SK-N-SH (cell line): ENCODE results near the gene NR6A1. TPM values are rescaled to one million over a fixed set of nuclear protein-coding genes. Genes with fewer than 3 reads are reported as not detected.

Source experiments
- CTCF ChIA-PET: fragments of 300-600, 350-600 bp; formaldehyde crosslinking; extraction: SDS; loops from one replicate; lab custom pipeline; 2021; lab: Yijun Ruan, JAX
- POLR2A ChIA-PET: fragments of 350-600 bp; sonication (Branson Sonifier 250); formaldehyde crosslinking; extraction: SDS; loops from one replicate; lab custom pipeline; 2020; ENCODE audit warnings: antibody characterized with exemption, inconsistent platforms; lab: Yijun Ruan, JAX
- DNase-seq: peaks from one replicate; pipeline ENCODE4 v3.0.0; 2012
- H2AFZ ChIP-seq: fragments of 200-600 bp; sonication (generic); 2 replicates; pipeline ENCODE4 v1.8.1; 2016; ENCODE audit warnings: antibody characterized with exemption, mild to moderate bottlenecking, low read depth
- H3F3A ChIP-seq: fragments of 200-600 bp; sonication (generic); replicated peaks from 2 replicates; pipeline ENCODE3; 2016; ENCODE audit warnings: antibody characterized with exemption, mild to moderate bottlenecking; ENCODE audit not compliant: insufficient read depth
- H3K27ac ChIP-seq, 2 experiments: fragments of 200-500 bp in 1 of 2; fragments of 200-600 bp in 1 of 2; sonication (Bioruptor generic) in 1 of 2; sonication (generic), shearing (Covaris generic) in 1 of 2; 2 replicates each; pipeline versions ENCODE4 v1.5.1 to v1.6.1; 2014 to 2016; ENCODE audit warnings: low read depth in 2 of 2, inconsistent platforms in 1 of 2, low read length in 1 of 2, mild to moderate bottlenecking in 1 of 2, mixed read lengths in 1 of 2
- H3K27me3 ChIP-seq: fragments of 200-600 bp; sonication (generic), shearing (Covaris generic); 2 replicates; pipeline ENCODE4 v1.6.1; 2016; ENCODE audit warnings: mixed run types; ENCODE audit not compliant: insufficient read depth
- H3K36me3 ChIP-seq, 2 experiments: fragments of 200-500 bp in 1 of 2; fragments of 200-600 bp in 1 of 2; sonication (Bioruptor generic) in 1 of 2; sonication (generic) in 1 of 2; replicated peaks in 1 of 2; 2 replicates each; pipeline versions ENCODE3 to v1.5.1; 2014 to 2016; ENCODE audit warnings: low read length in 1 of 2, mild to moderate bottlenecking in 1 of 2; ENCODE audit not compliant: insufficient read depth in 2 of 2, control insufficient read depth in 1 of 2
- H3K4me1 ChIP-seq, 2 experiments: fragments of 200-500 bp in 1 of 2; fragments of 200-600 bp in 1 of 2; sonication (Bioruptor generic) in 1 of 2; sonication (generic), shearing (Covaris generic) in 1 of 2; 2 replicates each; pipeline versions ENCODE4 v1.5.1 to v1.6.1; 2014 to 2016; ENCODE audit warnings: low read depth in 1 of 2, low read length in 1 of 2, mixed run types in 1 of 2; ENCODE audit not compliant: insufficient read depth in 2 of 2, control insufficient read depth in 1 of 2
- H3K4me2 ChIP-seq: fragments of 200-600 bp; sonication (generic), shearing (Covaris generic); 2 replicates; pipeline ENCODE4 v1.6.1; 2017; ENCODE audit warnings: mixed run types
- H3K4me3 ChIP-seq, 2 experiments: fragments of 200-500 bp in 1 of 2; fragments of 200-600 bp in 1 of 2; sonication (Bioruptor generic) in 1 of 2; sonication (generic), shearing (Covaris generic) in 1 of 2; 2 replicates each; pipeline versions ENCODE4 v1.5.1 to v1.8.1; 2014 to 2016; ENCODE audit warnings: low read depth in 2 of 2, inconsistent platforms in 1 of 2, low read length in 1 of 2, mild to moderate bottlenecking in 1 of 2, mixed read lengths in 1 of 2, moderate library complexity in 1 of 2
- H3K79me2 ChIP-seq: fragments of 200-600 bp; sonication (generic); 2 replicates; pipeline ENCODE4 v1.8.1; 2017; ENCODE audit warnings: mild to moderate bottlenecking; ENCODE audit not compliant: insufficient read depth
- H3K9ac ChIP-seq: fragments of 200-600 bp; sonication (generic); 2 replicates; pipeline ENCODE4 v1.6.1; 2017; ENCODE audit warnings: mixed run types
- H3K9me2 ChIP-seq: fragments of 200-600 bp; sonication (generic); 2 replicates; pipeline ENCODE4 v1.6.1; 2017; ENCODE audit warnings: mixed run types
- H3K9me3 ChIP-seq: fragments of 200-600 bp; sonication (generic); 2 replicates; pipeline ENCODE4 v1.6.1; 2017; ENCODE audit warnings: mixed run types, mild to moderate bottlenecking, moderate library complexity
- H4K20me1 ChIP-seq: fragments of 200-600 bp; sonication (generic); 2 replicates; pipeline ENCODE4 v1.6.1; 2017; ENCODE audit warnings: mild to moderate bottlenecking, mixed run types; ENCODE audit not compliant: insufficient read depth
- FOSL2 ChIP-seq: IDR thresholded peaks from 2 replicates; pipeline ENCODE4 v1.4.0; 2012; ENCODE audit warnings: low read depth, mild to moderate bottlenecking, moderate library complexity, borderline replicate concordance
- FOXM1 ChIP-seq: IDR thresholded peaks from 2 replicates; pipeline ENCODE4 v1.4.0; 2012; ENCODE audit warnings: low read depth, mild to moderate bottlenecking
- GATA2 ChIP-seq: sonication (generic); formaldehyde crosslinking; IDR thresholded peaks from 2 replicates; pipeline ENCODE4 v1.5.0; 2020; ENCODE audit warnings: mild to moderate bottlenecking, missing genetic modification reagents
- JUND ChIP-seq: IDR thresholded peaks from 2 replicates; pipeline ENCODE4 v1.4.0; 2012
- MEF2A ChIP-seq: IDR thresholded peaks from 2 replicates; pipeline ENCODE4 v1.4.0; 2012; ENCODE audit warnings: low read depth, borderline replicate concordance
- NRF1 ChIP-seq: IDR thresholded peaks from 2 replicates; pipeline ENCODE4 v1.6.1; 2012; ENCODE audit warnings: low read depth, mild to moderate bottlenecking, low read length
- POLR2AphosphoS5 ChIP-seq: IDR thresholded peaks from 2 replicates; pipeline ENCODE4 v1.6.1; 2012; ENCODE audit warnings: low read depth, low read length
- RAD21 ChIP-seq: IDR thresholded peaks from 2 replicates; pipeline ENCODE4 v1.6.1; 2012; ENCODE audit warnings: mild to moderate bottlenecking, low read length
- RCOR1 ChIP-seq: fragments of 150-350 bp; IDR thresholded peaks from 2 replicates; pipeline ENCODE4 v1.6.1; 2017; ENCODE audit warnings: antibody characterized with exemption, low read length
- RFX5 ChIP-seq: IDR thresholded peaks from 2 replicates; pipeline ENCODE4 v1.6.1; 2012; ENCODE audit warnings: mild to moderate bottlenecking, improper control_type of control experiment, low read length
- RXRA ChIP-seq: IDR thresholded peaks from 2 replicates; pipeline ENCODE4 v1.4.0; 2012; ENCODE audit warnings: low read depth, mild to moderate bottlenecking, borderline replicate concordance
- SIN3A ChIP-seq: IDR thresholded peaks from 2 replicates; pipeline ENCODE4 v1.6.1; 2012; ENCODE audit warnings: low read depth, mild to moderate bottlenecking, low read length, moderate library complexity, borderline replicate concordance
- SMC3 ChIP-seq: IDR thresholded peaks from 2 replicates; pipeline ENCODE4 v1.6.1; 2012; ENCODE audit warnings: low read depth, low read length, improper control_type of control experiment
- TEAD4 ChIP-seq: IDR thresholded peaks from 2 replicates; pipeline ENCODE4 v1.4.0; 2012; ENCODE audit warnings: mild to moderate bottlenecking, borderline replicate concordance; ENCODE audit not compliant: insufficient read depth
- YY1 ChIP-seq: IDR thresholded peaks from 2 replicates; pipeline ENCODE4 v1.4.0; 2012; ENCODE audit warnings: low read depth, mild to moderate bottlenecking
- WGBS: methylation state at CpG from one replicate; pipeline ENCODE4 v1.1.6; 2017; ENCODE audit warnings: low lambda C conversion rate; 5-methylcytosine and 5-hydroxymethylcytosine counted together
- polyA plus RNA-seq, 3 experiments: library from polyadenylated mRNA; depleted of rRNA; stranded (reverse); fragments of >200 nt; gene quantifications; 2 replicates each; pipeline ENCODE4 v1.2.3, GENCODE V29; 2012
- TF ChIP-seq, protein P1 (sequence below): IDR thresholded peaks from 2 replicates; pipeline ENCODE4; 2012
- TF ChIP-seq, protein P2 (sequence below): IDR thresholded peaks from 2 replicates; pipeline ENCODE4 v1.4.0; 2012; ENCODE audit warnings: low read depth
- TF ChIP-seq, protein P3 (sequence below): IDR thresholded peaks from 2 replicates; pipeline ENCODE4 v1.4.0; 2012; ENCODE audit warnings: low read depth, borderline replicate concordance
- TF ChIP-seq, protein P4 (sequence below): fragments of 150-350 bp; IDR thresholded peaks from 2 replicates; pipeline ENCODE4 v1.6.1; 2017; ENCODE audit warnings: antibody characterized with exemption, low read length, low read depth, borderline replicate concordance

The NR6A1 gene
- polyA plus RNA-seq, 1 of the 3 experiments (the other 2 are of a cell fraction) = 1.2 TPM

DNA sequence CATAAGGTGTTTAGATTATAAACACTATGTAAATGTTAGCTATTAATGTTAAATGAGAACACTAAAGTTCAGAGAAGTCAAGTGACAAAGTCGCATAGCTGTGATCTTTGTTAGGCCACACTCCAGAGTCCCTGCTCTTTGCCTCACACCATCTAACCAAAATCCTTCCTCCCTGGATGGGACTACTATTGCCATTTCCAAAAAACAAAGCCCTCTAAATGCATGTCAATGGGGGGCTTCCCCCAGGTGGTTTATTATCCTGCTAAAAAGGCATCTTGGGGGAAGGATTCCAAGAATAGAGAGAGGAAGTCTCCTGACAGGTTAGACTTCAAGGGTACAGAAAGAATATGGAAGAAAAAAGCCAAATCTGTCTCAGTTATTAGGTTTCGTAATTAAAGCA is 10.4 kb downstream of the NR6A1 start:
- WGBS = 95% methylated on average over 2 of the region's 2 CpGs
- Histone ChIP-seq H3F3A (peaks cover 4% of the 10 kb centered on the region), H3K9ac (no peak overlapping the region), H3K79me2 (peaks cover 70% of the 10 kb centered on the region), H3K9me3 (no peaks in the 10 kb centered on the region), H3K4me1 (peaks cover 4 to 38% of the 10 kb centered on the region in 2 experiments), H3K27me3 (no peaks in the 10 kb centered on the region), H3K36me3 (no peaks in the 10 kb centered on the region), H3K9me2 (no peaks in the 10 kb centered on the region), H3K4me3 (no peak overlapping the region), H2AFZ (no peak overlapping the region), H3K4me2 (no peak overlapping the region), H4K20me1 (no peaks in the 10 kb centered on the region), H3K27ac (no peak overlapping the region)
- POLR2A ChIA-PET = no interaction called here
- TF ChIP-seq RXRA (no peak), JUND (no peak), GATA2 (no peak), MEF2A (no peak), NRF1 (no peak), FOXM1 (no peak), RCOR1 (no peak), RAD21 (no peak), SIN3A (no peak), POLR2AphosphoS5 (no peak), SMC3 (no peak), FOSL2 (no peak), RFX5 (no peak), YY1 (no peak), TEAD4 (no peak)
- TF ChIP-seq, protein P1, sequence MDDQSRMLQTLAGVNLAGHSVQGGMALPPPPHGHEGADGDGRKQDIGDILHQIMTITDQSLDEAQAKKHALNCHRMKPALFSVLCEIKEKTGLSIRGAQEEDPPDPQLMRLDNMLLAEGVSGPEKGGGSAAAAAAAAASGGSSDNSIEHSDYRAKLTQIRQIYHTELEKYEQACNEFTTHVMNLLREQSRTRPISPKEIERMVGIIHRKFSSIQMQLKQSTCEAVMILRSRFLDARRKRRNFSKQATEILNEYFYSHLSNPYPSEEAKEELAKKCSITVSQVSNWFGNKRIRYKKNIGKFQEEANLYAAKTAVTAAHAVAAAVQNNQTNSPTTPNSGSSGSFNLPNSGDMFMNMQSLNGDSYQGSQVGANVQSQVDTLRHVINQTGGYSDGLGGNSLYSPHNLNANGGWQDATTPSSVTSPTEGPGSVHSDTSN = no peak
- TF ChIP-seq, protein P2, sequence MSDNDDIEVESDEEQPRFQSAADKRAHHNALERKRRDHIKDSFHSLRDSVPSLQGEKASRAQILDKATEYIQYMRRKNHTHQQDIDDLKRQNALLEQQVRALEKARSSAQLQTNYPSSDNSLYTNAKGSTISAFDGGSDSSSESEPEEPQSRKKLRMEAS = no peak
- TF ChIP-seq, protein P3, sequence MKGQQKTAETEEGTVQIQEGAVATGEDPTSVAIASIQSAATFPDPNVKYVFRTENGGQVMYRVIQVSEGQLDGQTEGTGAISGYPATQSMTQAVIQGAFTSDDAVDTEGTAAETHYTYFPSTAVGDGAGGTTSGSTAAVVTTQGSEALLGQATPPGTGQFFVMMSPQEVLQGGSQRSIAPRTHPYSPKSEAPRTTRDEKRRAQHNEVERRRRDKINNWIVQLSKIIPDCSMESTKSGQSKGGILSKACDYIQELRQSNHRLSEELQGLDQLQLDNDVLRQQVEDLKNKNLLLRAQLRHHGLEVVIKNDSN = no peak
- TF ChIP-seq, protein P4, sequence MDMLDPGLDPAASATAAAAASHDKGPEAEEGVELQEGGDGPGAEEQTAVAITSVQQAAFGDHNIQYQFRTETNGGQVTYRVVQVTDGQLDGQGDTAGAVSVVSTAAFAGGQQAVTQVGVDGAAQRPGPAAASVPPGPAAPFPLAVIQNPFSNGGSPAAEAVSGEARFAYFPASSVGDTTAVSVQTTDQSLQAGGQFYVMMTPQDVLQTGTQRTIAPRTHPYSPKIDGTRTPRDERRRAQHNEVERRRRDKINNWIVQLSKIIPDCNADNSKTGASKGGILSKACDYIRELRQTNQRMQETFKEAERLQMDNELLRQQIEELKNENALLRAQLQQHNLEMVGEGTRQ = no peak
- DNase-seq = no peak
- CTCF ChIA-PET = interaction anchor here (0.9 to 10.3 kb wide), 6 partner anchors 13 to 148 kb away, joined by 3 to 78 read pairs (median 6); partner anchors contain the start of genes NR6A1, OLFML2A and WDR38
